Inflammatory macrophage treated with lipopolysaccharide for 4 hours (primary cell): ENCODE measurements around the gene ZNF626.
"Not testable (repeated sequence)": the region's sequence is repeated elsewhere in the genome, so short reads cannot be mapped to it uniquely, and the experiment has no call there.

ENCODE experiments used
- DNase-seq: peaks from one replicate; pipeline ENCODE4 v3.0.0-alpha.2; 2020

The ZNF626 gene

DNA sequence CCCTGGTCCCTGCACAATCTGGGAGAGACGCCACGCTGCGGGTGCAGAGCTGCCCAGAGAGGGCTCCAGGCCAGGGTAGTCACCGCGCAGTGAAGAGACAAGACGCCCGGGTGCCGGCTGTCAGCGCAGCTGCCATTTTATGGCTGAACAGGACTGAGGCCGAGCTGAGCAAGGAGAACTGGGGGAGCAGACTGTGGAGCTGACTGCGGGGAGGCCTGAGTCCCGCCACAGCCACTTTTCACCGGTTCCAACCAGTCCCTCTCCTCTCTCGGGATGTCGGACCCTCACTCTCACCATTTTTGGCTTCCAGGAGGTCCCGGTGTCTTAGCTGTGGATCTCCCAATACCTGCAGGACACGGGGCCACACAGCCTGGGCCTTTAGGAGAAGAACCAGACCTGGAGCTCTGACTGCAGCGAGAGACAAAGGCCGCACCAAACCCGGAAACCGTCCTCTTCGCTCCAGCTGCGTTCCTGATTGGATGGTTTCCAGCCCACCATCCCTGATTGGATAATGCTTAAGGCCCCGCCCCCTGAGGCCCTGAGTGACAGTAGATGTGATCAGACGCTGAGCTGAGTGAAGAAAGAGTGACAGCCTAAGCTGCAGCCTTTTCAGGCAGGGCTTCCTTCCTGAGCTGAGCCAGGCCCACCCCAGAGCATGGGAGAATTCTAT lies at the start of gene ZNF626:
TSS of gene ZNF626 (minus strand) at position 422 of the 670 bp plus-strand sequence. CDS start at position 297, 125 bp downstream.
- DNase-seq: peak; percentile 81

DNA sequence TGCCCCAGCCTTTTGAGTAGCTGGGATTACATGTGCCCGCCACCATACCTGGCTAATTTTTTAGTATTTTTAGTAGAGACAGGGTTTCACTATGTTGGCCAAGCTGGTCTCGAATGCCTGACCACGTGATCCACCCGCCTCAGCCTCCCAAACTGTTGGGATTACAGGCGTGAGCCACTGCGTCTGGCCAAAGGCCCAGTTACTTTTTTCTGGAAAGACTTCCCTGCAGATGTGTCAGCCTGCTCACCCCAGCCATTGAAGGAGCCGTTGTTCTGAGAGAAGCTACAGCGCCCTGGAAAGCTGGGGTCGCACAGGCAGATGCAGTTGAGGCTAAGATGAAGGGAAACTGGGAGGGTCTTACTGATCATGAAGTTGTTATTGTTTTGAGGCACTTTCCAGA lies 7.9 kb upstream of the ZNF626 start:
- no peak for DNase-seq

DNA sequence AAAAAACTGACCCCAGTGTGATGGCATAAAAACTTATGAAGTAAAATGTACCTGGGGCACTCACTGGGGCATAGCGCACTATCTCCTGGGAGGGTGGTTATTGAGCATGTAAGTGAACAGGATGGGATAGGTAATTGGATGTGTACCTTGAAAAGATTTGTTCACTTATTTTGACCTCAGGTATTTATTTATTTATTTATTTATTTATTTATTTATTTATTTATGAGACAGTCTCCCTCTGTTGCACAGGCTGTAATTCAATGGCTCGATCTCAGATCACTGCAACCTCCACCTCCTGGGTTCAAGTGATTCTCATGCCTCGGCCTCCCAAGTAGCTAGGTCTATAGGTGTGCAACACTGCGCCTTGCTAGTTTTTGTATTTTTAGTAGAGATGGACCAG lies 5.9 kb upstream of the ZNF626 start:
- no peak for DNase-seq

DNA sequence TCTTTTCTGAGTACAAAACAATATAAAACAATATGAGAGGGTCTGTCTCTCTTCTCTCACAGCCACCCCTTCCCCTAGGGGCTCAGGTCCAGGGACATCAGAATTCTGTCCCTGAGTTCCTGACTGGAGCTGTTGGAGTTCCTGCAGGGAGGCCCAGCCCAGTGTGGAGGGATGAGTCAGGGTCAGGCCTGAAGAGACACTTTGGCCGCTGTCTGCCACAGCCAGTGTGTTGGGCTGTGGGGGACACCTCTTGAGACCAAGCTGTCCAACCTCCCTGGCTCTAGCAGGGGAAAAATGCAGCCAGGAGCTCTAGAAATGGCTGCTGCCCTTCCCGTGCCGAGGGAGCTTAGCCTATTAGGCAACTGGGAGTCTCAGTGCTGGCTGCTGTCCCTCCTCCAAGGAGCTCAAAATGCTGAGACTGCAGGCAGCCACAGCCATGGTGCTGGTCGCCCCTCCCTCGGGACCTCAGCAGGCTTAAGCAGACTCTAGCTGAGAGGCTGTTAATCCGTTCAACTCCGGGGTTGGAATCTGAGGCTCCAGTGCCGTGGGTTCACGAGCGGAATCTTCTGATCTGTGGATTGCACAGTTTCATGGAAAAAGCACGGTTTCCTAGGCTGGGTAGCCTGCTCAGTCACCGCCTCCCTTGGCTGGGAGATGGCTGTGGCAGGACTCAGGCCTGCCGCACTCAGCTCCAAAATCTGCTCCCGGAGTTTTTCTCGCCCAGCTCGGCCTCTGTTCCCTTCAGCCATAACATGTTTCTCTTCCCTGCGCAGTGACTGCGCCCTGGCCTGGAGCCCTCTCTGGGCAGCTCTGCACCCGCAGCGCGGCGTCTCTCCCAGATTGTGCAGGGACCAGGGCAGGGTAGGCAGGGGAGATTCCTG lies 3.8 kb upstream of the ZNF626 start:
- DNase-seq: no peak

DNA sequence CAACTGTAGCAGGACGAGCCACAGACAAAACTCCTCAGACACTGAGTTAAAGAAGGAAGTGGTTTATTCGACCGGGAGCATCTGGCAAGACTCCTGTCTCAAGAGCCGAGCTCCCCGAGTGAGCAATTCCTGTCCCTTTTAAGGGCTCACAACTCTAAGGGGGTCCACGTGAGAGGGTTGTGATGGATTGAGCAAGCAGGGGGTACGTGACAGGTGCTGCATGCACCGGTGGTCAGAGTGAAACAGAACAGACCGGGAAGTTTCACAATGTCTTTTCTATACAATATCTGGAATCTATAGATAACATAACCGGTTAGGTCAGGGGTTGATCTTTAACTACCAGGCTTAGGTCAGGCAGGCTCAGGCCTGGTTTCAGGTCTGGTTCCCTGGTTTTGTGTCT lies 3.1 kb upstream of the ZNF626 start:
- not testable (repeated sequence) for DNase-seq

DNA sequence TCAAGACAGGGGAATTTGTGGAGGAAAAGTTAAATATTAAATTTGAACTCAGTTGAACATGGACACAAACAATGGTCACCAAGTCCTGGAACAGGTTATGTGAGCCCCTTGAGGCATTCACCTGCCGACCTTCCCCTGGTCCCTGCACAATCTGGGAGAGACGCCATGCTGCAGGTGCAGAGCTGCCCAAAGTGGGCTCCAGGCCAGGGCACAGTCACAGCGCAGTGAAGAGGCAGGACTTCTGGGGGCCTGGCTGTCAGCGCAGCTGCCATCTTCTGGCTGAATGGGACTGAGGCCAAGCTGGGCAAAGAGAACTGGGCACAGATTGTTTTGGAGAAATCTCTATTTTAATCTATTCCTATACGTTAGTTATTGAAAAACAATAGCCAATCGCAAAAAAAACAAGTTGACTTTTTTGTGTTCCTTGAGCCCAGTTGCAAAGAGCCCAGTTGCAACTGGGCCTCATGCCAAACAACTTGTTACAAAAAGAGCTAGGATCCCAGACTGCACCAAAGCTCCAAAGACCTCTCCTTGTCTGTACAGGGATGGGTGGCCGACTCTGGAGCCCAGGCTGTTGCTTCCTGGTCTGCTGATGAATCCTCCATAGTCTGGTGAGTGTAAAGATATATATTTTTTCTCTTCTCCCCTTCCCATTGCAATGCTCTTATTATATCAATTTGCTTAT lies 1.2 kb upstream of the ZNF626 start:
- no peak for DNase-seq

DNA sequence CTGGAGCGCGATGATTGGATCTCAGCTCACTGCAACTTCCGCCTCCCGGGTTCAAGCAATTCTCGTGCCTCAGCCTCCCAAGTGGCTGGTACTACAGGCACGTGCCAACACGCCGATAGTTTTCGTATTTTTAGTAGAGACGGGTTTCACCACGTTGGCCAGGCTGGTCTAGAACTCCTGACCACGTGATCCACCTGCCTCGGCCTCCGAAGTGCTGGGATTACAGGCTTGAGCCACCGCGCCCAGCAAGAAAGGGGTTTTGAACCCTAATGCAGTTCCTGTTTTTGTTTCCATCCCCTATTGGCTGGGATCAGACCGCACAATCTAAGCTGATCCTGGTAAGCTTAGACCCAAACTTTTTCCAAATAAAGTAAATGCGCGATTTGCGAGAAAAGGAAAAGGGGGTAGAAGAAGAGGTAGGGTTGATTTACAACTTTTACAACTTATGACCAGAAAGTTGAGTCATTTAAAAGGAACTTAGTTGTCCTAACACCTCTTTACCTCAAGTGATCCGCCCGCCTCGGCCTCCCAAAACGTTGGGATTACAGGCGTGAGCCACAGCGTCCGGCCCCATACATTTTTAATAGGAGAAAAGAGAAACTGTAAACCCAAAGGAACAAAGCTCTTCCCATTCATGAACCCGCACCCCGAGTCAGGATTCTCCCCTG lies 764 bp downstream of the ZNF626 start:
- DNase-seq: no peak

DNA sequence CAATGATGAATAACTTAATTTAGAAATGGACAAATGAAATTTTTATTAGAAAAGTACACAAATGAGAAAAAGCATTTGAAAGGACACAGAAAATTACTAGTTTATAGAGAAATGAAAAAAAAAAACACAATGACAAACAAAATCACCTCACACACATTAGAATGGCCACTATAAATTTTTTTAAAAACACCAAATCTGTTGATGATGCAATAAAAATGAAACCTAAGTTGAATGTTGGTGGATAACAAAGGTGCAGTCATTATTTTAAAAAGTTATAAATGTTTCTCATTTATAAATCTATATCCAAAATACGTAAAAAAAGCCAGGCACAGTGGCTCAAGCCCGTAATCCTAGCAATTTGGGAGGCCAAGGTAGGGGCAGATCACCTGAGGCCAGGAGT lies 20.8 kb downstream of the ZNF626 start:
- DNase-seq: no peak

DNA sequence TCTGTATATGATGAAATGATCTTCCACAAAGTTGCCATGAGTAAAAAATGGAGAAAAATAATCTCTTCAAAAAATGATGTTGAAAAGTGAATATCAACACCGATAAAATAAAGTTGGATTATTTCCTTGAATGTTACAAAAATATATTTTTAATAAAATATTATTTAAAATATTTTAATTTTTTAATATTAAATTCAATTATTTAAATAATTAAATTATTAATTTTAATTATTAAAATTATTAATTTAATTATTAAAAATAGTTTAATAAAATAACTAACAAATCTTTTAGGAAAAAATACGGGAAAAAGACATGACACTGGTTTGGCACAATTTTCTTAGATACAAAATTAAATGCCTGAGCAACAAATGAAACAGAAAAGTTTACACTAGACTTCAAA lies 21.3 kb downstream of the ZNF626 start:
- DNase-seq: no peak

DNA sequence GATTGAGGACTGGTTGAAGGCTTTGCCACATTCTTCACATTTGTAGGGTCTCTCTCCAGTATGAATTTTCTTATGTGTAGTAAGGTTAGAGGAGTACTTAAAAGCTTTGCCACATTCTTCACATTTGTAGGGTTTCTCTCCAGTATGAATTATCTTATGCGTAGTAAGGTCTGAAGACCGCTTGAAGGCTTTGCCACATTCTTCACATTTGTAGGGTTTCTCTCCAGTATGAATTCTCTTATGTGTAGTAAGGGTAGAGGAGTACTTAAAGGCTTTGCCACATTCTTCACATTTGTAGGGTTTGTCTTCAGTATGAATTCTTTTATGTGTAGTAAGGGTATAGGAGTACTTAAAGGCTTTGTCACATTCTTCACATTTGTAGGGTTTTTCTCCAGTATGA lies 36.8 kb downstream of the ZNF626 start:
- not testable (repeated sequence) for DNase-seq

DNA sequence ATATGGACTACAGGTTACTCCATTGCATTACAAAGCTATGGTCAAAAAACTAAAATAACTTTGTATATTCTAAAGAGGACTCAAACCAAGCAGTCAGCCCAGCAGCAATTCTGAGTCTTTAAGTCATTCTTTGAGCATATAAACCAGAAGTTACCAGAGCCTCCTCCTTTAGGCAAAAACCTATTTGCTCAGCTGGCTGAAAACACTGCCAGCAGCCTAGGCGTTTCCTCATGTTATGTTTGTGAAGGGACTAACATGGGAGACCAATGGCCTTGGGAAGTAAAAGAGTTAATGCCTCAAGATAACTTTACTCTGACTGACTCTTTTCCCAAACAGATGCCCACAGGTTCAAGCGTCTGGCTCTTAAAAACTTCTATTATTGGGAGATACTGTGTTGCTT lies 45.3 kb downstream of the ZNF626 start:
- no peak for DNase-seq

DNA sequence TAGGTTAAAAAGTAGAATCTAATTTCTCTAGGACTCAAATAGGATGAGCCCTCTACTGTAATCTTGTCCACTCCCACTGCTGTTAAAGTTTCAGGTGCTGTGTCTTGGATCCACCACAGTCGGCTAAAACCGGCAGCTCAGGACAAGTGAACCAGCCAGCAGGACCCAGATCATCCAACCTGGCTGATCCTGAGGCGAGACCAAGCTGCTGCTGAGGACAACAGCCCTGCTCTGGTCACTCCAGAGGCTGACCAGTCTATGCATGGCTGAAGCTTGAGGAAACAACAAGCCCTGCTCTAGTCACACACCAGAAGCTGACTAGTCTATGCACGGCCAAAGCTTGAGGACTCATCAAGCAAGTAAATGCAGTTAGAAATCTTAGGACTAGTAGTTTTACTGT lies 46.4 kb downstream of the ZNF626 start:
- not testable (repeated sequence) for DNase-seq

DNA sequence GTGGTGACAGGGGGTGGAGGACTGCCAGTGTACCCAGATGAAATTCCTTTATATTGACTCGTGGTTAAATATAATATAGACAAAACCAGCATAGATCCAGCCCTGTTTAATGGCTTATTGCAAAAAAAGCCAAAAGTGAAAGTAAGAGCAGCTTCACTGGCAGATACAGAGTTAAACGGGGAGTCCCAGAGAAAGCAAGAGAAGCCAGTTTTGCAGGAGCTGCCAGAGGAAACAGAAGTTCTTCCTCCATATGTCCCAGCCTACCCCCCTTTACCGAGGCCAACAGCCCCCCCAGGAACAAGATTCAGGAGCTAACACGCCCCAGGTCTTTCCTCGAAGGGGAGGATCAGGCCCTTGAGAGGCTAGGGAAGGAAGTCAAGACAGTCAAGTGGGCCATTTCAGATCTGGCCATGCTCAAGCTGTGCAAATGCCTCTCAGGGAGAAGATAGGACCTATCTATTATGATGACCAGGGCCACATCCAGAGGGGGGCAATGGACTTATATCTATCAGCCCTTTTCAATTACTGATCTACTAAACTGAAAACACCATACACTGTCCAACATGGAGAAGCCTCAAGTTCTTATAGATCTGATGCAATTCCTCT lies 48.6 kb downstream of the ZNF626 start:
- no peak for DNase-seq

DNA sequence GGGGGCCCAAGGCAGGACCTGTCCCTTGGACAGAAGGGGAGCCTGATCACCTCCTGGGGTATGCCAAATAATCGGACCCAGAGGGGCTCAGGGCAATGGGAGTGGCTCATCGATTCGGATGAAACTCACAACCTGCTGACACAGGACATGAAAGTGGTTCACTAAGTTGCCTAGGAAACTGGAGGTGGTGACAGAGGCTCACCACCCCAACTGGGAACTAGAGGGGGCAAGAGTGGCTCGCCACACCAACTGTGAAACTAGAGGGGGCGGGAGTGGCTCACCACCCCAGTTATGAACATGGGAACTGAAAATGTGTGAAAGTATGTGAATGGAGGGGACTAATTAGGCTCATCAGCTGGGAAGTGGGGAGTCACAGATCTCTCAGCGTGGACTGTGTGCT lies 49.5 kb downstream of the ZNF626 start:
- no peak for DNase-seq

DNA sequence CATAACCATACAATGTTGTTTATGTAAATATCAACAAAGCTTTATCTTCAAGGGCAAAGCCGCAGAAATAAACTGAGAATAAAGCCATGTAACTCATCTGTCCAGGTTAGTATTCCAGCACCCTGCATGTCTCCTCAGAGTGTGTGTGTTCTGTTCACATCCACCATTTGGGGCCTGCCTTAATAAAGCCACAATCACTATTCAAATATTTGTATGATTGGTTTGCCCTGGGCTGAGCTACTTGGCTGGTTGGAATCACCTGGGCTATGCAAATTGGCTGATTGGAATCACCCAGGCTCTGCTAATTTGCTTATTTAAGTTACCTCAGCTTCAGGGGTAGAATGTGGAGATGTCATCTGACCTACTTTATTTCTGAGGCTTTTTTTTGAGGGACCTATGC lies 53.4 kb downstream of the ZNF626 start:
- no peak for DNase-seq
